ENCODE data around the gene DMC1.
A peak's percentile ranks its signal among the peaks of the same experiment; 100 is the strongest.
"Not testable (repeated sequence)": the region's sequence is repeated elsewhere in the genome, so short reads cannot be mapped to it uniquely, and the experiment has no call there.

The DMC1 gene

GRCh38 chr22:38497869-38498268 is 72.1 kb downstream of the DMC1 start:
- DNase-seq: no peak

GRCh38 chr22:38494939-38495338 is 75.0 kb downstream of the DMC1 start:
- no peak for DNase-seq

- no peak for DNase-seq
These were observed 75.5 kb downstream of the DMC1 start for GRCh38 chr22:38494498-38494897.

GRCh38 chr22:38491707-38492348 is 78.2 kb downstream of the DMC1 start:
- DNase-seq: no peak

GRCh38 chr22:38490915-38491314 is 79.1 kb downstream of the DMC1 start:
- peak; percentile 57 for DNase-seq

GRCh38 chr22:38490475-38490874 is 79.5 kb downstream of the DMC1 start:
- no peak for DNase-seq

- no peak for DNase-seq
These were observed 80.3 kb downstream of the DMC1 start for GRCh38 chr22:38489561-38490145.

- no peak for DNase-seq
These were observed 80.8 kb downstream of the DMC1 start for GRCh38 chr22:38489142-38489541.

- no peak for DNase-seq
These were observed 82.0 kb downstream of the DMC1 start for GRCh38 chr22:38487946-38488345.

GRCh38 chr22:38485783-38486182 is 84.2 kb downstream of the DMC1 start:
- no peak for DNase-seq

GRCh38 chr22:38484244-38484643 is 85.7 kb downstream of the DMC1 start:
- no peak for DNase-seq

- no peak for DNase-seq
These were observed 87.2 kb downstream of the DMC1 start for GRCh38 chr22:38482662-38483308.

- no peak for DNase-seq
These were observed 88.1 kb downstream of the DMC1 start for GRCh38 chr22:38481871-38482332.

GRCh38 chr22:38481162-38481870 is 88.7 kb downstream of the DMC1 start:
- DNase-seq: no peak

- DNase-seq: no peak
These were observed 90.7 kb downstream of the DMC1 start for GRCh38 chr22:38479096-38479837.

- no peak for DNase-seq
These were observed 92.4 kb downstream of the DMC1 start for GRCh38 chr22:38477585-38477984.

- no peak for DNase-seq
These were observed 95.9 kb downstream of the DMC1 start for GRCh38 chr22:38474003-38474607.

GRCh38 chr22:38471237-38471636 is 98.7 kb downstream of the DMC1 start:
- DNase-seq: no peak

- not testable (repeated sequence) for DNase-seq
These were observed 99.8 kb downstream of the DMC1 start for GRCh38 chr22:38470179-38470578.

- DNase-seq: no peak
These were observed 100.6 kb downstream of the DMC1 start for GRCh38 chr22:38469306-38469781.
